GM04503 (cell line): ENCODE data around the gene CFL1.

Experiments
- DNase-seq: peaks from one replicate; pipeline ENCODE4 v3.0.0-alpha.2; 2012; ENCODE audit warnings: low read depth

CFL1 gene

GRCh38 chr11:65887723-65888162, 29.8 kb upstream of the CFL1 start:
- DNase-seq = no peak

- DNase-seq = no peak
These were observed 29.1 kb upstream of the CFL1 start for GRCh38 chr11:65886826-65887722.

- no peak for DNase-seq
These were observed 28.0 kb upstream of the CFL1 start for GRCh38 chr11:65885808-65886536.

- no peak for DNase-seq
These were observed 27.3 kb upstream of the CFL1 start for GRCh38 chr11:65885231-65885630.

- no peak for DNase-seq
These were observed 26.7 kb upstream of the CFL1 start for GRCh38 chr11:65884716-65885092.

GRCh38 chr11:65883786-65884715, 26.1 kb upstream of the CFL1 start:
- no peak for DNase-seq

- no peak for DNase-seq
These were observed 25.2 kb upstream of the CFL1 start for GRCh38 chr11:65883058-65883761.

- no peak for DNase-seq
These were observed 24.4 kb upstream of the CFL1 start for GRCh38 chr11:65882120-65883057.

GRCh38 chr11:65880844-65881421, 23.0 kb upstream of the CFL1 start:
- no peak for DNase-seq

- no peak for DNase-seq
These were observed 22.0 kb upstream of the CFL1 start for GRCh38 chr11:65880027-65880426.

- no peak for DNase-seq
These were observed 21.6 kb upstream of the CFL1 start, which contains the start of gene CTSW for GRCh38 chr11:65879617-65880016. Gene CTSW, plus strand, starts transcription at chr11:65879837. Its CDS starts 18 bp downstream, at chr11:65879855.

- no peak for DNase-seq
These were observed 15.6 kb upstream of the CFL1 start for GRCh38 chr11:65873318-65874156.

GRCh38 chr11:65872586-65873317, 14.8 kb upstream of the CFL1 start, which contains the start of gene EFEMP2:
Gene EFEMP2, minus strand, starts transcription at chr11:65872800. Its CDS starts 446 bp downstream, at chr11:65872354.
- DNase-seq = no peak

GRCh38 chr11:65871811-65872548, 14.0 kb upstream of the CFL1 start:
- no peak for DNase-seq

GRCh38 chr11:65870706-65871681, 13.0 kb upstream of the CFL1 start:
- no peak for DNase-seq

GRCh38 chr11:65870307-65870658, 12.3 kb upstream of the CFL1 start:
- no peak for DNase-seq
